Activated CD8-positive, alpha-beta memory T cell treated with anti-CD3 and anti-CD28 coated beads for 48 hours (primary cell): ENCODE results near the gene LRRC3B.

ENCODE experiments used
- DNase-seq, 3 experiments: peaks; one replicate each; pipeline ENCODE4 v3.0.0-alpha.2; 2020; ENCODE audit warnings: low read depth in 2 of 3, low spot score in 2 of 3

Gene LRRC3B

DNA sequence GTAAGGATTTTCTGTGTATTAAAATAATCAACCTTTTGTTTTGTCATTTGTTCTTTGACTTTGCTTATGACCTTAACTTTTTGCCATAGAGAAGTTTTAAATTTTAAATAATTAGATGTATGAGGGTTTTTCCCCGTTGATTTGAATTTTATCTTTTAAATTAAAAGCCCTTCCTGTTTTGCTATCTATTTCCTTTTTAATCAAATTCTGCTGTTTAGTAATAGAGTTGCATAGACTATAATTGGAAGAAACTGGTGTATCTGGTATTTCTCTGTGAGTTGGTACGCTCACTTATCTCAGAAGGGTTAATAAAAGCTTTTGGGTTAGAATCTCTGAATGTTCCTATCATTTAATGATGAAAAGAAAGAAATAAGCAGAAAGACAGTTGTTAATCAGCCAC, 82.2 kb downstream of the LRRC3B start:
- DNase-seq = no peak

DNA sequence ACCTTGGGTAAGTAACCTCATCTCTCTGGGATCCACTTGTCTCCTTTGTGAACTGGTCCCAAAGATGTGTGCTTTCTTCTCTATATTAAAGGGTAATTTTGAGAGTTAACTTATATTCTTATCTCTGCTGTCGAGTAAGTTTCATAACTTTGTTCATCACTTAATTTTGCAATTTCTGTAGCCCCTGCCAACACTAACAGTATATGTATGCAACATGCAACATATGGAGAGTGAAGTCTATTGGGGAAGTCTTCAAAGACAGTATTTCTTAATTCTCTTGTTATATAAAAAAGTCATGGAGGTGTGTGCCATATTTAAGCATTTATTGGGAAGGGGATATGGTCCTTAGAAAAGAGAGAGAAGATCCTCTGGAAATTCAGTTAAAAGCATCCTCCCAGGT, 85.9 kb downstream of the LRRC3B start:
- no peak for DNase-seq

DNA sequence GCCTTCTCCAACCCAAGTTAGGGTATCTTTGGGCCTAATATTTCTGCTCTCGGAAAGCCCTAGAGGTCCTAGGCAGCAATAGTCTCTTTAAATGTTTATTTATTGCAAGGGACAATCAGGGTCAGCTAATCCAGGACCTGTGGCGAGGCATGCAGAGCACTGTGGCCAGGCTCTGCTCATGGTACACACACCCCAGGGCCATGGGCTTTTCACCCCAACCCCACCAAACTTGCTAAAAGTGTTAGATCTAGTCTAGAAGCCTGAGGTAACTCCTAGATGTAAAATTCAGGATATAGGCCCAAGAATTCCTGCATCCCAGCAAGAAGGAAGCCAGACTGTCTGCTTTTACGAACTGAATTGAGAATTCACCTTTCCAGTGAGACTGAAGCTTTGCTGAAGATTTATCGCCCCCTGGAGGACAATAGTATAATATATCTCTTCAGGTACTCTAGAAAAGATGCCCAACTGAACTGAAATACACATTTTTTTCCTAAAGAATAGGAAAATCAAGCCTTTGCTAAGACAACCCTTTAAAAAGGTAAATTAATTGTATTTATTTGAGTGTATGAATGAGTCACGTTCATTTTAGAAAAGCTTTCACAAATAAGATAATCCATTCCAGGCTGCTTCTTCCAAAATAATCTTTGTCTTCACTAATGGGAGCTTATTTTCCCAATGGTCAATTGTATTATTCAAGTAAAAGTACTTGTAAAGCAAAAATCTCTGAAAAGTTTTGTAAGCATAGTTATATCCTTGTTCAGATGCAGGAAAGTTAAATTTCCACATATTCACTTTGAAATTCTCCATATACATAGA, 89.8 kb downstream of the LRRC3B start:
- DNase-seq = no peak

DNA sequence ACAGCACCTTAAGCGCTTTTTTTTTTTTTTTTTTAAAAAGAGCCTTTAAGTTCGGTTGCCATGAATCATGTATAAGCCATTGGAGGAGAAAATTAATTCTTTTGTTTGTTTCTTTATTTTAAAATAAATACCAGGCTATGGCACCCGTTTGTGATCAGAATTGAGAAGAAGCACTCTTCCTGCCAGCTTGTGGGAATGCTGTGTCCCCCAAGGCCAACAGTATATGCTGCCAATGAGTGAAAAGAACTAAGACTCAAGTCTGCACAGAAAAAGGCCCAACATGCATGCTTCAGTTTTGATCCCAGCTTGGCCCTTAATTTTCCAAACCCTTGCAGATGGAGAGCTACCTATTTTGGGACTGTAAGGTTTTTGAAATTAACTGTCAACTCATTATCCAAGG, 90.5 kb downstream of the LRRC3B start:
- DNase-seq = no peak

DNA sequence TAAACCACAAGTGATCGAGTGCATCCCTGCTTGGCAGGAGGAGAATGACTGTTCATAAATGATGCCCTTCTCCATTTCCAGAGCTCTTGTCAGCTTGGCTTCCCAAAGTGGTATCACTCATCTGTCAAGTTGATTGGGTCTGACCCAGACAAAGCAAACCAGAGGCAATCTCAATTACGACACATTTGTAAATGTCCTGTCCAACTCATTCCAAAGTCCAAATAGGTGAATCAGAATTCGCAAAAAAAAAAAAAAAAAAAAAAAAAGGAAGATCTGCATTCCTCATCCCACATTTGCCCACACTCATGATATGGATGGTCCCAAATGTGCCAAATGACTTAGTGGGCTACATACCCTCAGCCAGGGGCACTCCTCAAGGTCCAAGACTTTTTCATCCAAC, 91.9 kb downstream of the LRRC3B start:
- no peak for DNase-seq

DNA sequence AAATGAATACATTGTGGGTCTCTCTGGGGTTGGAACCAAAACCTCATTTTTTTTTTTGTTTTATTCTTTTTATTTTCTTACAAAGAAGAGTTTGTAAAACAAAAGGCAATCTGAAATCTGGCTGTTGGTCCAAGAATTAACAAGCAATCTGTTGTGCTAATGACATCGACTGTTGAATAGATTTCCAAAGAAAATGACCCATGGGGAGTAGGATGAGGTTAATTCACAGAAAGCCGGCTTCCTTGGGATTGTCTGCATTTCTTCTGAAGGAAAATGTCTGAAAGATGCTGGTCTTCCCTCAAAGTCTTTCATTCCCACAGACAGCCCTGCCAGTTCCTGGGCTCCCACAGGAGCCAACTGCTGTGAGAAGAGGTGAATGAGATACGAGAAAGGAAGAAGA, 92.9 kb downstream of the LRRC3B start:
- no peak for DNase-seq

DNA sequence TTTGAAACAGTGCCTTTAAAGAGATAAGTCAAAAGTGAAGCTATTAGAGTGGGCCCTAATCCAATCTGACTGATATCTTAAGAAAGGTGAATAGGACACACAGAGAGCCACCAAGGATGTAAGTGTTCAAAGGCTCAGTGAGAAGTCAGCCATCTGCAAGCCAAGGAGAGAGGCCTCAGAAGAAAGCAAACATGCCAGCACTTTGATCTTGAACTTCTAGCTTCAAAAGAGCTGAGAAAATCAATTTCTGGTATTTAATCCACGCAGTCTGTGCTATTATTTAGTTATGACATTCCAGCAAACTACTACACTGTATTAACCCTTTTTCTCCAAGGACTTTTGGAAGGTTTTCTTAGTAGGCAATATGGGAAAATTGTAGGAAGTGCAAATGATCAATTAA, 95.7 kb downstream of the LRRC3B start:
- no peak for DNase-seq

DNA sequence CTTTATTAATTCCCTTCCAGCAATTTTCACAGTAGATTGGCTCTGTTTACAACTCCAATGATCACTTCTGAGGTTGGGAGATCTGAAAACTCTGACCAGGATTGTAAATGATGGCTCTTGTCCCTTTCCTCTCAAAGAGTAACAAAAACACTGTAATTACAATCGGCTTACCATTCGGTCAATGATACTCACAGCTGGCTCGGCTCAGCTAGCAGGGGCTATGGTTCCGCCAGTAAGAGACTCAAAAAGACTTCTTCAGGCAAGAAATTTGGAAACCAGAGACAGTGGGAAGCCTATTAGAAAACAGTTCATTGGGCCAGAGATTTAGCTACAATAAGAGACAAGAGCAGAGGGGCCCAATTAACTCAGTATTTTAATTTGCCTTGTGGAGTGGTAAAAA, 96.6 kb downstream of the LRRC3B start:
- DNase-seq = no peak

DNA sequence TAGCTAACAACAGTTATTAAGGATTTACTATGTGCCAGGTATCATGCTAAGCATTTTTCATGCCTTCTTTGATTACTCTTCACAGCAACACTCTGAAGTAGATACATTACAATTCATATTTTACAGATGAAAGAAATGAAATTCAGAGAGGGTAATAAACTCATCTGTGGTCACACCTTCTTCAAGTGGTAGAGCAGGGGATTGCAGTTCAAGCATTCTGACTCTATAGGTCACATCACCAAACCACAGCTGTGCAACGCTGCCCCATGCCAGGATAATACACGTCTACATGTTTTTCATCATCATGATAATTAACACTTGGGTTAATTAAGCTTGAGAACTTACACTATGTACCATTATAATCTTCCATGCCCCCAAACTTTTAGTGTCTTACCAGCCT, 98.5 kb downstream of the LRRC3B start:
- DNase-seq = no peak

DNA sequence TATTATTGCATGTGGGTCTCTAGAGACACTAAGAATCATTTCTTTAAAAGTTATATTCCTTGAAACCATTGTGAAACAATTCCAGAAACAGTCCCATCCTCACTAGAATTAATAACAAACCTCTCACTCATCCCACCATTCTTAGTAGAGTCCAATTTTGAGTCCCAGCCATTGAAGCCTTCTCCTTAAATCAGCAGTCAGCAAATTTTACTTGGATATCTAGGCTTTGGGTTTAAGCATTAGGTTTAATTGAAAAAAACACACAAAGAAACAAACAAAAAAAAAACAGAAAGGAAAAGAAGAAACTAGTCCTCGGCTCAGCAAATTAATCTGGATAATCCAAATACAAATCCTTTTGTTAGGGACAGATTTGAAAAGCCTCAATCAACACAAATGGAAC, 109.3 kb downstream of the LRRC3B start:
- DNase-seq = no peak

DNA sequence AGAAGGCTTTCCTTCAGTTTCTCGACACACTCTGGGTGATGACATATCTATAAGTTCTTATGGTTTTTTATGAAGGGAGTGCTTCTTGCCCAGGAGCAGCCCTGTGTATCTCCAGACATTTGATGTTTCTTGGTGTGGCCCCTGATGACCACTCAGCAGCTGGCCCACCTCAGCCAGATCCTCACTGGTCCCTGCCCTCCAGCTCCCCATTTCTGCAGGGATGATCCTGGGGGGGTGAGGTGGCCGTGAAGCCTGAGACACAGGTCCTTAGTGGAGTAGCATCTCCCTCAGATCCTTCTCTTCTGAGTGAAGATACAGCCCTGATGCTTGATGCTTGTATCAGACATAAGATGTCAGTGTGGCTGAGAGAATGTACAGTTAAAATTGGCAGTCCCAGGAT, 127.7 kb downstream of the LRRC3B start:
- DNase-seq = no peak

DNA sequence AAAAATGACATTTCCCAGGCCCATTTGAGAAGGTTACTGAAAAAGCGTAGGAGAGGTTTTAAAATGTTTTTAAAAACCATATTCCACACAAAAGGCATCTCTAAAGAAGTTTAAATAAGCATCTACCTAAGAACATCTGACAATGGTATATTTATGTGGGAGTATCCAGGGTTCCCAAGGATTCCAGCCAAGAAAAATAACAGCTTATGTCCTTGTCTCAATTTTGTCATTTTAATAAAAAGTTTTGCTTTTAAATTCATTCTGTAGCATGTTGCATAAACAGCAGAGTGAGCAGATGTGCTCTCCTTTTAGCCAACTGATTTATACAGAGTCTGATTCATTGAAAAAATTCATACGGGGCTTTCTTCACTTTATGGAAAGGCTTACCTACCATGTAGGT, 129.9 kb downstream of the LRRC3B start:
- DNase-seq = no peak

DNA sequence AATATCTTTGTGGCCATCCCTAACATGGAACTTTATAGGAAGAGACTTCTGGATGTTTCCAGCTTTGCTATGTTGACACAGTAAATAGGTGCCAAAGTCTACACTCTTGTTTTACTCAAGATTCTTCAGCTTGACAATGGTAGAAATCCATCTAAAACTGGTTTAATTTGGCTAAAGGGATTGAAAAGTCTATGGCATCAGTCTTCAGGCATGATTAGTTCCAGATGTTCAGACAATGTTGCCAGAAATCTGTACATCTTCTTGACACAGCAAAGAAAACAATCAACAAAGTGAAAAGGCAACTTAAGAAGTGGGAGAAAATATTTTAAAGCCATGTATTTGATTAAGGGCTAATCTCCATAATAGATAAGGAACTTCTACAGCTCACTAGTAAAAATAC, 130.5 kb downstream of the LRRC3B start:
- DNase-seq = no peak

DNA sequence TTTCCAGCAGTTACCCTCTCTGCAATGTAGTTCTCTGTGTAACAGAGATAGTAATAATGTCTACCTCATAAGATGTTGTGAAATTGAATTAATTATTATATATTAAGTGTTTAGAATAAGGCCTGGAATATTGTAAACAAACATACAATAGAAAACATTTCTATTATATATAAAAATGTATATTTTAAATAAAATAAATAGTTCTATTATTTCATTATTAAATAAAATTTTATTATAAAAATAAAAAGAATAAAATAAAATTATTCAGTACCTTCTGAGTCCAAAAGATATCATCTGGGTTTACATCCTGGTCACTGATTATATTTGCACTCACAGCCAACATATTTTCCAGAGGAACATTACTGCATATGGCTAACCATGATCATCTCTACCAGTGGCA, 135.4 kb downstream of the LRRC3B start:
- no peak for DNase-seq
